ENCODE results near the gene USP35.
"Not testable (repeated sequence)": the region's sequence is repeated elsewhere in the genome, so short reads cannot be mapped to it uniquely, and the experiment has no call there.

USP35 gene

GRCh38 chr11:78216571-78217287 is 28.0 kb downstream of the USP35 start:
- no peak for DNase-seq

DNA sequence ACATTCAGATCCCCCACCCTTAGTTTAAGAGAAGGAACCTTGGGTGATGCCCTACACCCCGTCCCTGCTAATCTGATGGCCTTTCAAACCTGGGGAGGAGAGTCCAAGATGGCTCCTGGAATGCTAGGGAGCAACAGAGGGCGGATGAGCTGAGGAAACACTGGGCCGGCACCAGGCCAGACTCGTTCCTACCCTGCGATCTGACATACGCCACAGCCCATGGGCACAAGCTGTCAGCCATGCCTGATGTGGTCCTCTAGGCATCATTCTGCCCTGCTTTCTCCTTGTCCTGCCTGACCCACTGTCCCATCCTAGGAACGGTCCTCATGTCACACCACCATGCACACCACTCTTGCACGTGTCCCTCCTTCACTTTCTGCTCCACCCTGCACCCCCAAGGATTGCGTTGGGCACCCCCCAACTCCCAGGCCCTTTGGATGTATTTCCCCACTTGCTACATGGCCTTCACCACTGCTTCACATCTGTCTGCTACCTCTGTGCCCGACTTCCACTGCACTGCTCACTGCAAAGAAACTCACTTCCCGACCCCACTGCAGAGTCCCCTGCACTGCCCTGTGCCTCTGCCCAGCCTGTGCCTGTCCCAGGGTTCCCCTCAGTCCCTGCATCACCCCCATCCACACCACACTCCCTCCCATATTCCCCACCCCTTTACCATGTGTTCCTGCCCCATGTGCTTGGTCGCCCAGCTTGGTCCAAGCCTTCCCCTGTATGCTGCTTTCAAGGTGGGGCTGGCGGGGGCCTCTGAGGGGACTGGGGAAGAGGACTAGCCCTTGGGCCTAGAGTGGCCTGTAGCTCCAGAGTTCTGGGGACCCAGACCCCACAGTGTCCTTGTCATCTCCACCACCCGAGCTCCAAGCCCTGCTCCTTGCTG is 29.2 kb downstream of the USP35 start:
- no peak for DNase-seq

DNA sequence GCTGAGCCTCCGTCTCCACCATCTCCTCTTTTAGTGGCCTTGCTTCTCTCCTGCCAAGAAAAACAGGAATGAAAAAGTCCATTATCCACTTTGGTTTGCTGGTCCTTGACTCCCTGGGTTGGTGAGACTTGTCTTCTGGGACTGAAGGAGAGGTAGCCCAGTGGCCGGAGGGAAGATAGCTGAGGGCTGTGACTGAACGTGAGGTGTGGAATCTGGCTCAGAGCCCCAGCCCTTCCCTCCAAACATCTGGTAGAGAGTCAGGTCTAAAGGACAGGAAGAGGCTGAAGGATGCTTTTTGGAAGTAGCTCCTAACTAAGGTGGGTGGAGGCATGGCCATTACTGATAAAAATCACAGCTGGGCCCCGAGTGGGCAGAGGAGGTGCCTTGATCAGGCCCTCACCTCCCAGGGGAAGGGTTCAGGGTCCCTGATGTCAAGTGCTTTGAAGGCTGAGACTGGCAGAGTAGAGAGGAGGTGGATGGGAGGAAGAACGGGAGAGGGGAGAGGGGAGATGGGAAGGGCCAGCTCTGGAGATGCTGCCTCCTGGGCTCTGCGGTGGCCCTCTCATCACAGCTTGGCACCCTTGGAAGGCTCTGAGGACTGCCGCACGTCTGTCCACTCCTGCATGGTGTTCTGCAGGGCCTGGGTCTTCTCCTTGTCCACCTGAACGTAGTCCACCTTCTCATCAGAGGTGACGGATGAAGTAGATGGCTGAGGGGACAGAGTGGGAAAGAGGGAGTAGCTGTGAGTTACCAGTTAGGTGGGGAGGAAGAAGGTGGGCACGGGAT is 30.2 kb downstream of the USP35 start:
- no peak for DNase-seq

DNA sequence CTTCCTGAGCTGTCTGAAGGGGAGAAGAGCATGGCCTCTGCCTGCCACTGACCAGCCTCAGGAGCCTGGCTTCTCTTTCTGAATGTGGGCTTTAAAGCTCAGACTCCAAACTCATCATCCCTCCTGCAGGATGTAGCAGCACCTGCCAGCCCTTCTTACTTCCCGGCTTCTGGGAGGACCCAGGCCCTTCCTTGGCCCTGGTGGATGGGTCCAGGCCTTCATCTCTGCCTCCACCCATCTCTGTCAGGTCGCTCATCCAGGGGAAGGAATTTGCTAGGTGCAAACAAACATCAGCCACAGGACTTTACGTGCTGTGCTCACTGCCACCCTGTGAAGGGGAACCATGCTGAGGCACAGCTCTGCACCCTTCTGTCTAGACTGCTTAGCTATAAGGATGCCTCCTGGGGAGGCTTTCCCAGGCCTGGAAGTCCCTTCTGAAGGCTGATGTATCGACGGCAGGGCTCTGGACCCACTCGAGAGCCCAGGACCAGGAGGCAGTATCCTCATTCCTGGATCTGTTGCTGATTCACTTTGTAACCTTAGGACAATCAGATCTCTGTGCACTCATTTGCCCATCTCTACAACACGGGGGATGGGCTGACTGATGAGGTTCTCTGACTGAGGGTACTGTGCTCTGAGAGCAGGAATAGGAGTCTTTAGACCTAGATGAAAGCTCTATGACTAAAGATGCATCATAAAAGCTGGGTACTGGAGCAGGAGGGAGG is 30.9 kb downstream of the USP35 start:
- no peak for DNase-seq

DNA sequence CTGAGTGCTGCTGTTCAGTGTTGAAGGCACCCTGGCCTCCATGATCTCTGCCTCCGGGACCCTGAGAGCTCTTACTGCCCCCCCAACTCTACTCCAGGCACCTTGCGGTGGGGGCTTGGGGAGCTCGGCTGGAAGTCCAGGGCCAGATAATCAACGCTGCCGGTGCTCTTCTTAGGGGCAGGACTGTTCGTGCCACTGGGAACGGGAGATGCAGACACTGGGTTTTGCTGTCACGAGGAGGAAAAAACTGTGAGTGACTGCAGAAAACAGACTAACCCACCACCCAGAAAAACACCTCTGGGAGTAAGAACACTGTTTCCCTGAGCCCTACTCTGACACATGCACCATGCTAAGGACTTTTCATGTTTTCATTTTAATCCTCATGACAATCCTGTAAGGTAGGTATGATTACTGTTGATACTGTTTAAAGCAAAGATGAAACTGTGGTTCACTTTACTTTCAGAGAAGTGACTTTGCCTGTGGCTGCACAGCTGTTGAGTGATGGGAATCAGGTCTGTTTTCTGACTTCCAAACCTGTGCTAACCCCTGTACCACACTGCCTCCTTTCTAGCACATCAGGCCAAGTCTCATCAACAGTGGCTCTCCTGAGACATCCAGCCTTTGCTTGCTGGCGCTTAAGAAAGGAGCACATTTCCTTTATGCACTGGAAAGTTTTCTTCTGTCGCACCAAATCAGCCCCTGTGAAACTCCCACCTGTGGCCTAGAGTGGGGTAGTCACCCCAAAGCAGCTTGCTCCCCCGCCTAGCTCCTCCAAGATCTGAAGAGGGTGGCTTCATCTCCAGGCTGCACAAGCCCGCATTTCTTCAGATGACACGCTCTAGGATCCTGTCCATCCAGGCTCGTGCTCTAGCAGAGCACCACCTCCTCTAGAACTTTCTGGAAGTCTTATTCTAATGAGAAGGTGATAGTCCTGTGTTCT is 31.8 kb downstream of the USP35 start:
- DNase-seq: no peak

- no peak for DNase-seq
Observed at GRCh38 chr11:78221396-78222315, 32.9 kb downstream of the USP35 start.

DNA sequence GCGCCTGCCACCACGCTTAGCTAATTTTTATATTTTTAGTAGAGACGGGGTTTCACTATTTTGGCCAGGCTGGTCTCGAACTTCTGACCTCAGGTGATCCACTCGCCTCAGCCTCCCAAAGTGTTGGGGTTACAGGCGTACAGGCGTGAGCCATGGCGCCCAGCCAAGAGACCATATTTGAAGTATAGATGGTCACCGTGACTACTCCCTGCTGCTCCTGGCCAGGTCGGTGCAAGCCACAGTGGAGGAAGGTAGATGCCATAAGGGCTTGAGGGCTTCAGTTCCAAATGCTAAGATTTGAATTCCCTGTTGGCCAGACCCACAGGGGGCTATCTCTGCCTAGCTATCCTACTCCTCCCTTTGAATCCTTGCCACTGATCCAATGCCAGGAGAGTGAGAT is 34.0 kb downstream of the USP35 start:
- DNase-seq: not testable (repeated sequence)

DNA sequence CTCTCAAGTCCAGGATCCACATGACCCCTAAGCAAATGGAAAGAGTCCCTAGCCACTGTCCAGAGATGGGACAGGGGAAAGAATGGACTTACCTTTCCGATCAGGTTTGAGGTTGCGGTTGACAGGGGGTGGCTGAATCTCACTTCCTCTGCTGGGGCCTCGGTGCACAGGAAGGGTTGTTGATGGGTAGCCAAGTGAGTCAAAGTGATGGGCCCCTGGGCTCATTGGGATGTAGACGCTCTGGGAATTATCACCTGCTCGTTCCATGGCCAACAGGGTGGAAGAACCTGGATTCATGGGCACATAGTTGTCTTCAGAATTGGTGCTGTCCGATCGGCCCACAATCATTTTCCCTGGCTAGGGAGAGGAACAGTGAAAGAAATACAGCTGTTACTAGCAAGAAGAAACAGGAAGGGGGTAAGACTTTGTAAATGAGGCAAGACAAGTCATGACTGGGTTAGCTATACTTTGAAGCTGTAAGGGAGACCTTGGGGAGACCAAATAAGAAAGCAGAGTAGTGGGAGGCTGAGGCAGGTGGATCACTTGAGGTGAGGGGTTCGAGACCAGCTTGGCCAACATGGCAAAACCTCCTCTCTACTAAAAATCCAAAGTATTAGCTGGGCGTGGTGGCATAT is 34.7 kb downstream of the USP35 start:
- DNase-seq: no peak

DNA sequence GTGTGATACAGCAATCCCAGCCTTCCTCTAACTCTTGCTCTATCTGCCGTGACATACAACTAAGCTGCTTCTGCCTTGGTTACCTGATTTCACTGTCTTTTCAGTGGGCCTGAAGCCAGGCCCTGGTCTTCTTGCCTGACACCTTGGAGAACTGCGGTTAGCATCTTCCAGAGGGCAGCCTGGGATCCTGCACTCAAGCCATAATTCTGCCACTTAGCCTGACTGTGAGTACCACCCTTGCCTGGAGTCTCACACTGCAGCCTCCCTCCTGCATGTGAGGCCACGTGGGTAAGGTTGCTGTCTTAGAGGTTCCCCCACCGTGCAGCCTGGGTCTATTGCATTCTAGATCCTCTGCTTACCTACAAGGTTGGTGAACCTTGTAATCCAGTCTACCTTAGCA is 35.8 kb downstream of the USP35 start:
- no peak for DNase-seq

DNA sequence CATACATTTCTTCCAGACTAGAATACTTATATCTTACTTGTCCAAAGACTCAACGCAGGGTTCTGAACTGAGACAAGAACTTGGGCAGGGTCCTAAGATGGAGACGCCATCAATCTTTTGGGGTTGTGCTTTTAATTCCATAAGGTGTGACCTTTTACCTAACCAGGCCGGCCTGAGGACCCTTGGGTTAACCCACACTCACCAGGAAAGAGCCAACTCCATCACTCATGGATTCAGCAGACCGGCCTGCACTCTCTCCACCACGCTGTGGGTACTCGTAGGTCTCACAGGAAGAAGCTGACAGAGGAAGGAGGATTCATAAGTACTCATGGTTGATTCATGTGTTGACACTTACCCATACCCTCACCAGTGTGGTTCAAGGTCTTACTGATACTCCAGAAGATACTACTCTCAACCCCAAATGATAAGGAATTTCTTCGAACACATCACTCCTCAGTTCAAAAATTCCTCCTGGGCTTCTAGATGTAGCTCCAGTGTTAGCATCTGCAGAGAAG is 36.2 kb downstream of the USP35 start:
- no peak for DNase-seq

DNA sequence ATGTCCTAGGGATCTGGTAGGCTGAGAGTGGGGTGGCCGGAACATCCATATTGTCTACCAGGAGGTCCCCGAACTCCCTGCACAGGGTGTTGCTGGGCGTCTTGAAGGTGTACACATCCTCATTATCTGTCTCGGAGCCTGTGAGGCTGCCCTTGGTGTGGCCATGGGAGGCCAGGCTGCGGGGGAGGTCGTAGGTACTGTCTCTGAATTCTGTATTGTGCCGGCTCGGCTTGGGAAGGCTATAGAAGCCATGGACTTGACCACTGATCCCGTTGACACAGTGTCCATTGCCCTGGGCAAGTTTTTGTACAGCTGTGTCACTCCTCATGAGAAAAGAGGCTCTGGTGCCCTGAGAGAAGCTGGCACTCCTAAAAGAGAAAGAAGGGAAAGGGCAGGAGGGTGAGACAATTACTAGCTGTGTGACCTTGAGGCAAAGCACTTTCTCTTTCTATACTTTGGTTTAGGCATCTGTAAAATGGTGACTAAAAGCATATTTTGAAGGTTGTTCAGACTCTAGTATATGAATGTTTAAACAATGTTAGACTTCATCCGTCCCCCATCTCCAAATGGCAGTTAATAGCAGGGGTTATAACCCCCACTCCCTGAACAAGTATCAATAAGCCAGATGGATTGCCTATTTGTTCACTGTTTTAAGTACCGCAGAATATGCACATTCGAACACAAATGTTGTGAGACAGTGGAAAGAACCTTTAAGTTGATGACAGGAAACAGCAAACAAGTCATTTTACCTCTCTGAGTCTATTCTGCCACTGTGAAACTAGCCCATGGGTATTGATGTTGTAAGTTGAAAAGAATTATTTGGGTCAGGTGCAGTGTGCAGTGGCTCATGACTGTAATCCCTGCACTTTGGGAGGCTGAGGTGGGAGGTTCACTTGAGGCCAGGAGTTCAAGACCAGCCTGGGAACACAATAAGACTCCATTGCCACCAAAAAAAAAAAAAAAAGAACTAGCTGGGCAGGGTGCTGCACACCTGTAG is 38.3 kb downstream of the USP35 start:
- DNase-seq: no peak

DNA sequence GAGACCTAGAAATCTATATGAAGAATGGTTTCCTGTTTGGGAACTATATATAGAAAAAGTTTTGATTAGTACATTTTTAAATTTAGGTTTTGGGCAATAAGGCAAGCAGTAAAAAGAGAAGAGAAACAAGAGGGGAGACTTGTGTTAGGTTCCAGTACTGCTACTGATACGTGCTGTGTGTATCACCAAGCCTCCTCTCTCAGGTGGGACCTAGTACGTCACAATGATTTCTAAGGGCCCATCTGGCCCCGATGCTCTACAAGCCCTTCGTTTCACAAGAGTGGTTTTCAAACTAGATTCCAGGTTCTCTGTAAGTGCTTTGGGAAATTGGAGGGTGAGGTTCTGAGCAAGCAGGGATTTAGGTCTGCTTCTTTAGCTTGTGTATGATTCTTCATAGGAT is 39.2 kb downstream of the USP35 start:
- no peak for DNase-seq

DNA sequence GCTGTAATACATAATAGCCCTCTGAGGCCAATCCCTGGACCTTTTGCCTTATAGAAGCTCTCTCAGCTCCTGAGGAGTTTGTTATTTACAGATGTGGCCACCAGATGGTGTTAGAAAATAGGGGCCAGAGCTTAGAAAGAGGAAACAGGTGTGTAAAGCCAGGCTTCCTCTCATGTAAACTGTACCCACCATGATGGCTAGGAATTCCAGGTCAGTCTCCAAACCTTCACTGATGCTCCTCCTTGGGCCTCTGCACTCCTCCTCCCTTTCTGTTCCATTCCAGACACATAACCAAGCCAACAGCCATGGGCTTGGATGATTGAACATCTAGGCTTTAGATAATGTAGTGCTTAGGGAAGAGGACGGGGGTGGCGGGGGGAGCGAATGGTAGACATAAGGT is 39.7 kb downstream of the USP35 start:
- DNase-seq: peak; percentile 50 to 68 (median 67)

DNA sequence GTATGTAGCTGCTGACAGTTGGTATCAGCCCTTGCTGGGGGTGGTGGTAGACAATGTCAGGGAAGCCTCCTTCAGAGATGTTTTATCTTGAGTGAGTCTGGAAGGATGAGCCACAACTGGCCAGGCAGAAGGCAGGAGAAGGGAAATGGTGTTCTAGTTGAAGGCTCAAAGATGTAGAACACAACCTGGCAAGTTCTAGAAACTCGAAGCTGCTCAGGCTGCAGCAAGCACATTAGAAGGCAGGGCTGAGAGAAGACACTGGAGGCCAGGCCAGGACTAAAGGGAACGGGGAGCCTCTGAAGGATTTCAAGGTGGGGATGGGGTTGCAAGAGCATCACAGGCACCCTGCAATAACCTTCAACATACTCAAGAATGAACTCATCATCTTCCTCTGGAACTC is 40.4 kb downstream of the USP35 start:
- DNase-seq: no peak

DNA sequence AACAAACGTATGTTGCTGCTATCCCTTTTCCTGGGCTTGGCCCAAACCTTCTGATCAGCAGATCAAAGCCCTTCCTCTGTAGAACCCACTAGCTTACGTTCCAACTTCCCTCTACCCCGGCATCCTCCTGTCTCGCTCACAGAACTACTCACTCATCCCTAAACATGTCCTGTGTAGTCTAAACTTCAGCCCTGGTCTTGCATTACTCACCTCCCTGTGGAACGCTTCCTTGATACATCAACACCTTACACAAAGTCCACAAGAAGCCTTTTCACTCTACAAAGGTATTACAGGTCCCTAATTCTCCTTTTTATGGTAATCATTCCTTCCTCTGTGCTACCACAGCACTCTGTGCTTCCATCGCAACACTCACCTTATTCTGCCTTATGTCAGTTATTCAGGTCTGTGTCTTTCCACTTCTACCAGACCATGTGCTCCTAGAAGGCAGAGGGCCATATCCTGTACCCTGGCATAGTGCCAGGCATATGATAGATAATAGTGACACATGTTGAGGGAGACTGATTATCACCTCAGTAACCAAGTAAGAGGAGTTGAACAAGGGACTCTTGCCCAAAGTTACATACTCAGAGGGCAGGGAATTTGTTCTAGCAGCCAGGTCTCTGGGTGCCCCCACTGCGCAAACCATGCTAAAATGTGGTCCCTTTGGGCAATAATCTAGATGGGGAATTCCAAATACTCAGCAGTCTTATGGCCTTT is 41.6 kb downstream of the USP35 start:
- no peak for DNase-seq

GRCh38 chr11:78231962-78232501 is 43.3 kb downstream of the USP35 start:
- DNase-seq: no peak

GRCh38 chr11:78233046-78233445 is 44.3 kb downstream of the USP35 start:
- DNase-seq: not testable (repeated sequence)

Measured in suppressor macrophage treated with lipopolysaccharide for 1 hour (primary cell).